HepG2 (cell line): ENCODE measurements around the gene TRIO. TPM values are rescaled to one million over a fixed set of nuclear protein-coding genes. Genes with fewer than 3 reads are reported as not detected.

ENCODE experiments used
- BCLAF1 ChIP-seq: fragments of 450-650 bp; IDR thresholded peaks from 2 replicates; pipeline ENCODE4 v1.6.1; 2017; ENCODE audit warnings: mild to moderate bottlenecking
- CREBL2 ChIP-seq: sonication (generic); formaldehyde crosslinking; IDR thresholded peaks from 2 replicates; pipeline ENCODE4 v1.8.1; 2023; ENCODE audit warnings: missing genetic modification reagents, mild to moderate bottlenecking, borderline replicate concordance
- DZIP1 ChIP-seq: sonication (generic); formaldehyde crosslinking; IDR thresholded peaks from 2 replicates; pipeline ENCODE4 v1.5.0; 2020; ENCODE audit warnings: mild to moderate bottlenecking, missing genetic modification reagents
- GZF1 ChIP-seq: sonication (generic); formaldehyde crosslinking; IDR thresholded peaks from 2 replicates; pipeline ENCODE4 v1.5.1; 2020; ENCODE audit warnings: mild to moderate bottlenecking, missing genetic modification reagents
- HMG20A ChIP-seq: IDR thresholded peaks from 2 replicates; pipeline ENCODE4 v1.6.1; 2016; ENCODE audit warnings: borderline replicate concordance
- KAT2B ChIP-seq: fragments of 150-350 bp; IDR thresholded peaks from 2 replicates; pipeline ENCODE4 v1.6.1; 2014; ENCODE audit warnings: low read depth, low read length, borderline replicate concordance
- MAFK ChIP-seq, 2 experiments: IDR thresholded peaks in 1 of 2; conservative IDR thresholded peaks in 1 of 2; 2 replicates each; pipeline ENCODE4 v1.6.1; 2011; ENCODE audit warnings: improper control_type of control experiment in 2 of 2, low read length in 2 of 2
- MBD4 ChIP-seq: IDR thresholded peaks from 2 replicates; pipeline ENCODE4 v1.6.1; 2012; ENCODE audit warnings: low read length, inconsistent platforms, borderline replicate concordance
- MIER2 ChIP-seq: IDR thresholded peaks from 2 replicates; pipeline ENCODE4 v1.6.1; 2016; ENCODE audit warnings: missing biosample characterization, missing genetic modification reagents
- PHF8 ChIP-seq: sonication (generic); formaldehyde crosslinking; IDR thresholded peaks from 2 replicates; pipeline ENCODE4 v1.5.0; 2020; ENCODE audit warnings: missing genetic modification reagents
- RARG ChIP-seq: sonication (generic); formaldehyde crosslinking; IDR thresholded peaks from 2 replicates; pipeline ENCODE4 v1.4.0; 2020; ENCODE audit warnings: low read depth, mild to moderate bottlenecking, missing genetic modification reagents
- RNF2 ChIP-seq: fragments of 450-650 bp; conservative IDR thresholded peaks from 2 replicates; pipeline ENCODE4 v1.6.1; 2016; ENCODE audit warnings: low read depth
- U2AF1 ChIP-seq: fragments of 200-400 bp; formaldehyde crosslinking; optimal IDR thresholded peaks from 2 replicates; pipeline ENCODE3; 2017; ENCODE audit warnings: mild to moderate bottlenecking, low read depth, low read length
- ZFP90 ChIP-seq: sonication (generic); formaldehyde crosslinking; IDR thresholded peaks from 2 replicates; pipeline ENCODE4 v1.8.0; 2022; ENCODE audit warnings: missing genetic modification reagents, mild to moderate bottlenecking, inconsistent platforms, borderline replicate concordance
- ZFYVE20 ChIP-seq: sonication (generic); formaldehyde crosslinking; IDR thresholded peaks from 2 replicates; pipeline ENCODE4 v1.8.0; 2023; ENCODE audit warnings: low read depth, mild to moderate bottlenecking, moderate library complexity, missing genetic modification reagents, borderline replicate concordance
- ZMYM3 ChIP-seq: sonication (generic); formaldehyde crosslinking; IDR thresholded peaks from 2 replicates; pipeline ENCODE4 v1.5.1; 2020; ENCODE audit warnings: mild to moderate bottlenecking, missing genetic modification reagents
- ZNF350 ChIP-seq: sonication (generic); formaldehyde crosslinking; IDR thresholded peaks from 2 replicates; pipeline ENCODE4 v1.4.0; 2020; ENCODE audit warnings: mild to moderate bottlenecking, low read depth, missing genetic modification reagents, borderline replicate concordance
- ZNF570 ChIP-seq: sonication (generic); formaldehyde crosslinking; IDR thresholded peaks from 2 replicates; pipeline ENCODE4 v1.4.0; 2020; ENCODE audit warnings: mild to moderate bottlenecking, missing genetic modification reagents, borderline replicate concordance
- ZNF576 ChIP-seq: sonication (generic); formaldehyde crosslinking; IDR thresholded peaks from 2 replicates; pipeline ENCODE4 v1.4.0; 2020; ENCODE audit warnings: mild to moderate bottlenecking, missing genetic modification reagents
- ZNF740 ChIP-seq: sonication (generic); formaldehyde crosslinking; IDR thresholded peaks from 2 replicates; pipeline ENCODE4 v1.4.0; 2020; ENCODE audit warnings: missing genetic modification reagents
- ZXDC ChIP-seq: sonication (generic); formaldehyde crosslinking; IDR thresholded peaks from 2 replicates; pipeline ENCODE4 v1.5.0; 2020; ENCODE audit warnings: mild to moderate bottlenecking, missing genetic modification reagents
- polyA plus RNA-seq, 8 experiments: library from polyadenylated mRNA; depleted of rRNA in 3 of 8; stranded (reverse) in 7 of 8; unstranded in 1 of 8; fragments of >200 nt; fragmentation: Illumina TruSeq in 4 of 8; extraction: Trizol in 4 of 8; gene quantifications; 2 replicates each; pipeline versions ENCODE4 v1.2.1 to v1.2.3, GENCODE V29; 2011 to 2016; ENCODE audit warnings: low read depth in 4 of 8, missing spikeins in 1 of 8, mixed read lengths in 1 of 8; ENCODE audit not compliant: insufficient read depth in 1 of 8
- total RNA-seq, 5 experiments: library from RNA; depleted of rRNA; stranded (reverse); fragments of >200 nt; fragmentation: Illumina TruSeq; extraction: Trizol; gene quantifications; 2 replicates each; pipeline ENCODE4 v1.2.3, GENCODE V29; 2016; ENCODE audit warnings: low read depth in 1 of 5

The TRIO gene
- total and polyA plus RNA-seq, 2 of the 13 experiments (the other 11 are each of a cell fraction or from before 2014, with no cell fraction given): 45.2 to 45.9 TPM

- TF ChIP-seq BCLAF1 (no peak), GZF1 (no peak), ZXDC (CRISPR knock-in tag) (no peak), RNF2 (no peak), MAFK (conservative IDR thresholded peaks at IDR 0.05 in 1 of 2, IDR thresholded peaks at IDR 0.05 in 1 of 2; ENCODE audit: low read length in 2 of 2) (no peak), DZIP1 (CRISPR knock-in tag) (no peak), HMG20A (CRISPR knock-in tag) (peak; percentile 46; the same call in 1 of the 2 replicates), MIER2 (CRISPR knock-in tag) (no peak), ZNF570 (no peak), KAT2B (no peak), RARG (CRISPR knock-in tag) (no peak), U2AF1 (no peak), ZMYM3 (CRISPR knock-in tag) (no peak), ZNF350 (CRISPR knock-in tag) (no peak), CREBL2 (no peak), MBD4 (no peak), ZNF740 (CRISPR knock-in tag) (no peak), ZFYVE20 (CRISPR knock-in tag) (no peak), PHF8 (CRISPR knock-in tag) (no peak), ZFP90 (CRISPR knock-in tag) (no peak), ZNF576 (no peak)
Observed at GRCh38 chr5:14213813-14214585, 70.9 kb downstream of the TRIO start (continued).
